Measurements from ENCODE around the gene PTK7.

PTK7 gene

GRCh38 chr6:43086022-43086658 is 10.0 kb downstream of the PTK7 start:
- DNase-seq (ENCODE audit: low read depth, low spot score) = no peak

GRCh38 chr6:43088654-43089056 is 12.5 kb downstream of the PTK7 start:
- peak; percentile 51 for DNase-seq (ENCODE audit: low read depth, low spot score)

GRCh38 chr6:43089467-43089866 is 13.4 kb downstream of the PTK7 start:
- peak; percentile 40 for DNase-seq (ENCODE audit: low read depth, low spot score)

- peak; percentile 74 for DNase-seq (ENCODE audit: low read depth, low spot score)
Measured at GRCh38 chr6:43089874-43090558, 13.9 kb downstream of the PTK7 start.

GRCh38 chr6:43090559-43090956 is 14.4 kb downstream of the PTK7 start:
- peak; percentile 36 for DNase-seq (ENCODE audit: low read depth, low spot score)

- DNase-seq (ENCODE audit: low read depth, low spot score) = no peak
Measured at GRCh38 chr6:43091020-43091419, 14.9 kb downstream of the PTK7 start.

GRCh38 chr6:43091436-43091991 is 15.4 kb downstream of the PTK7 start:
- DNase-seq (ENCODE audit: low read depth, low spot score) = no peak

GRCh38 chr6:43092635-43093034 is 16.5 kb downstream of the PTK7 start:
- no peak for DNase-seq (ENCODE audit: low read depth, low spot score)

GRCh38 chr6:43093436-43094289 is 17.5 kb downstream of the PTK7 start:
- peak; percentile 79 for DNase-seq (ENCODE audit: low read depth, low spot score)

- peak; percentile 37 for DNase-seq (ENCODE audit: low read depth, low spot score)
Measured at GRCh38 chr6:43095939-43096338, 19.8 kb downstream of the PTK7 start.

GRCh38 chr6:43096451-43097097 is 20.5 kb downstream of the PTK7 start:
- DNase-seq (ENCODE audit: low read depth, low spot score) = peak; percentile 95

- DNase-seq (ENCODE audit: low read depth, low spot score) = no peak
Measured at GRCh38 chr6:43097098-43097489, 21.0 kb downstream of the PTK7 start.

- DNase-seq (ENCODE audit: low read depth, low spot score) = no peak
Measured at GRCh38 chr6:43097502-43097901, 21.4 kb downstream of the PTK7 start.

- no peak for DNase-seq (ENCODE audit: low read depth, low spot score)
Measured at GRCh38 chr6:43101497-43101896, 25.4 kb downstream of the PTK7 start.

- DNase-seq (ENCODE audit: low read depth, low spot score) = no peak
Measured at GRCh38 chr6:43103253-43103876, 27.3 kb downstream of the PTK7 start.

GRCh38 chr6:43105538-43106222 is 29.6 kb downstream of the PTK7 start:
- DNase-seq (ENCODE audit: low read depth, low spot score) = no peak

- DNase-seq (ENCODE audit: low read depth, low spot score) = no peak
Measured at GRCh38 chr6:43107344-43108062, 31.4 kb downstream of the PTK7 start.

GRCh38 chr6:43113431-43114260 is 37.5 kb downstream of the PTK7 start:
- peak; percentile 26 for DNase-seq (ENCODE audit: low read depth, low spot score)

- no peak for DNase-seq (ENCODE audit: low read depth, low spot score)
Measured at GRCh38 chr6:43115365-43115764, 39.3 kb downstream of the PTK7 start.
